SK-N-SH treated with all-trans-retinoic acid at 6 μM for 48 hours (cell line): ENCODE measurements around the gene NGEF.

ENCODE experiments used
- ARNTL ChIP-seq: fragments of 450-650 bp; formaldehyde crosslinking; IDR thresholded peaks from 2 replicates; pipeline ENCODE4 v1.5.0; 2020; ENCODE audit warnings: low read depth, mild to moderate bottlenecking, moderate library complexity, borderline replicate concordance
- BACH2 ChIP-seq: fragments of 250-450 bp; sonication (Bioruptor Pico); IDR thresholded peaks from 2 replicates; pipeline ENCODE4 v1.9.0; 2021; ENCODE audit warnings: mild to moderate bottlenecking, borderline replicate concordance
- CSDC2 ChIP-seq: fragments of 250-450 bp; sonication (Bioruptor Pico); IDR thresholded peaks from 2 replicates; pipeline ENCODE4 v1.5.0; 2020; ENCODE audit warnings: mild to moderate bottlenecking, moderate library complexity
- ESRRG ChIP-seq: fragments of 250-450 bp; sonication (Bioruptor Pico); IDR thresholded peaks from 2 replicates; pipeline ENCODE4 v1.6.1; 2021; ENCODE audit warnings: mild to moderate bottlenecking
- PATZ1 ChIP-seq: fragments of 250-450 bp; sonication (Bioruptor Pico); IDR thresholded peaks from 2 replicates; pipeline ENCODE4 v1.8.0; 2020; ENCODE audit warnings: mild to moderate bottlenecking, moderate library complexity, borderline replicate concordance
- PPARA ChIP-seq: fragments of 250-450 bp; sonication (Bioruptor Pico); IDR thresholded peaks from 2 replicates; pipeline ENCODE4 v1.5.0; 2020; ENCODE audit warnings: mild to moderate bottlenecking, borderline replicate concordance
- RARB ChIP-seq: fragments of 250-450 bp; sonication (Bioruptor Pico); IDR thresholded peaks from 2 replicates; pipeline ENCODE4 v1.8.0; 2021; ENCODE audit warnings: mild to moderate bottlenecking, moderate library complexity
- ZFP3 ChIP-seq: fragments of 250-450 bp; sonication (Bioruptor Pico); IDR thresholded peaks from 2 replicates; pipeline ENCODE4 v1.5.0; 2020; ENCODE audit warnings: mild to moderate bottlenecking, moderate library complexity
- ZNF565 ChIP-seq: fragments of 450-650 bp; formaldehyde crosslinking; conservative IDR thresholded peaks from 2 replicates; pipeline ENCODE4 v1.5.0; 2020; ENCODE audit warnings: low read depth, mild to moderate bottlenecking, moderate library complexity
- ZNF70 ChIP-seq: fragments of 450-650 bp; formaldehyde crosslinking; IDR thresholded peaks from 2 replicates; pipeline ENCODE4 v1.5.0; 2020; ENCODE audit warnings: mild to moderate bottlenecking, moderate library complexity
- TF ChIP-seq, protein P1 (sequence below): fragments of 250-450 bp; sonication (Bioruptor Pico); IDR thresholded peaks from 2 replicates; pipeline ENCODE4 v1.8.0; 2021; ENCODE audit warnings: low read depth, mild to moderate bottlenecking, moderate library complexity, borderline replicate concordance

- TF ChIP-seq ZNF565 (no peak), ZFP3 (CRISPR knock-in tag) (no peak), PATZ1 (no peak), ESRRG (CRISPR knock-in tag) (no peak), PPARA (CRISPR knock-in tag) (no peak), RARB (no peak), BACH2 (CRISPR knock-in tag) (no peak), ARNTL (CRISPR knock-in tag) (no peak), ZNF70 (no peak), CSDC2 (CRISPR knock-in tag) (no peak)
- TF ChIP-seq, protein P1, sequence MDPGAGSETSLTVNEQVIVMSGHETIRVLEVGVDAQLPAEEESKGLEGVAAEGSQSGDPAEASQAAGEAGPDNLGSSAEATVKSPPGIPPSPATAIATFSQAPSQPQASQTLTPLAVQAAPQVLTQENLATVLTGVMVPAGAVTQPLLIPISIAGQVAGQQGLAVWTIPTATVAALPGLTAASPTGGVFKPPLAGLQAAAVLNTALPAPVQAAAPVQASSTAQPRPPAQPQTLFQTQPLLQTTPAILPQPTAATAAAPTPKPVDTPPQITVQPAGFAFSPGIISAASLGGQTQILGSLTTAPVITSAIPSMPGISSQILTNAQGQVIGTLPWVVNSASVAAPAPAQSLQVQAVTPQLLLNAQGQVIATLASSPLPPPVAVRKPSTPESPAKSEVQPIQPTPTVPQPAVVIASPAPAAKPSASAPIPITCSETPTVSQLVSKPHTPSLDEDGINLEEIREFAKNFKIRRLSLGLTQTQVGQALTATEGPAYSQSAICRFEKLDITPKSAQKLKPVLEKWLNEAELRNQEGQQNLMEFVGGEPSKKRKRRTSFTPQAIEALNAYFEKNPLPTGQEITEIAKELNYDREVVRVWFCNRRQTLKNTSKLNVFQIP (CRISPR knock-in tag): no peak
Measured at GRCh38 chr2:232910376-232910775, 102.7 kb downstream of the NGEF start.
